SK-N-SH treated with all-trans-retinoic acid at 6 μM for 48 hours (cell line): ENCODE measurements around the gene SLC35F3.

Experiments
- PATZ1 ChIP-seq: fragments of 250-450 bp; sonication (Bioruptor Pico); IDR thresholded peaks from 2 replicates; pipeline ENCODE4 v1.8.0; 2020; ENCODE audit warnings: mild to moderate bottlenecking, moderate library complexity, borderline replicate concordance
- SNAI2 ChIP-seq: fragments of 250-450 bp; sonication (Bioruptor Pico); IDR thresholded peaks from 2 replicates; pipeline ENCODE4 v1.5.0; 2020; ENCODE audit warnings: mild to moderate bottlenecking, moderate library complexity
- ZC3H10 ChIP-seq: fragments of 250-450 bp; sonication (Bioruptor Pico); IDR thresholded peaks from 2 replicates; pipeline ENCODE4 v1.5.1; 2021; ENCODE audit warnings: mild to moderate bottlenecking, moderate library complexity

GRCh38 chr1:234294109-234294817 is 389.8 kb downstream of the SLC35F3 start:
- no peak for TF ChIP-seq ZC3H10 (CRISPR knock-in tag)
- no peak for TF ChIP-seq SNAI2 (CRISPR knock-in tag)
- TF ChIP-seq PATZ1 (CRISPR knock-in tag) = no peak
